GM19193 (cell line): Measurements from ENCODE around the gene JAKMIP1.
A peak's percentile ranks its signal among the peaks of the same experiment; 100 is the strongest.

ENCODE experiments used
- POLR2A ChIP-seq: IDR thresholded peaks from 4 replicates; pipeline ENCODE4 v1.6.1; 2011; ENCODE audit not compliant: insufficient read depth, insufficient read length; ENCODE audit errors: extremely low read depth

JAKMIP1 gene

GRCh38 chr4:6183740-6184139, 16.6 kb downstream of the JAKMIP1 start:
- peak; percentile 39 for TF ChIP-seq POLR2A

DNA sequence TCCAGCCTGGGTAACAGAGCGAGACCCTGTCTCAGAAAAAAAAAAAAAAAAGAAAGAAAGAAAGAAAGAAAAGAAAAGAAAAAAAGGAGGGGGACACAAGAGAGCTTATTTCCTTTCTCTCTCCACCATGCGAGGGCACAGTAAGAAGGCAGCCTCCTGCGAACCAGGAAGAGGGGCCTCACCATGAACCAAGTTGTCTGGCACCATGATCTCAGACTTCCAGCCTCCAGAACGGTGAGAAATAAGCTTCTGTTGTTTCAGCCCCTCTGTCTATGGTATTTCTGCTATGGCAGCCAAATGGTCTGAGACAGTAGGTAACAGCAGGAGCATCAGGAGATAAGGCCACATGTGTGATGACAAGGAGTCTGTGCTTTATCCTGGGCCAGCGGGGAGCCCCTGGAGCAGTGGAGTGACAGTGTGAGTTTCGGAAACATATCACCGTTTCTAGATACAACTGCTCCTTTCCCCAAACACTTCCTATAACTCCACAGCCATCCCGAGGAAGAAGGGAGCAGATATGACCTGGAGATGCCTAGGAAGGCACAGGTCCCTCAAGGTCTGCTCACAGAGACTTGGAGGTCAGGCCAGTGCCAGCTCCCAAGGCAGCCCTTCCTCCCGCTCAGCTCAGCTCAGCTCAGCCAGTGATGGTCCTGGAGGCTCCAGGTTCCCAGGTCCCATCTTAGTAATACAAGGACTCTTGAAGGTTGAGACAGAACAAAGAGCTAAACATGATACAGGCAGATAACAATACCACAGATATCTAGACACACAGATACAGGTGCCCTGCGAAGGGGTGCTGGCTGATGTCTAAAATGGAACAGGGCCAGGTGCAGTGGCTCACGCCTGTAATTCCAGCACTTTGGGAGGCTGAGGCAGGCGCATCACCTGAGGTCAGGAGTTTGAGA, 17.7 kb downstream of the JAKMIP1 start:
- TF ChIP-seq POLR2A: no peak

DNA sequence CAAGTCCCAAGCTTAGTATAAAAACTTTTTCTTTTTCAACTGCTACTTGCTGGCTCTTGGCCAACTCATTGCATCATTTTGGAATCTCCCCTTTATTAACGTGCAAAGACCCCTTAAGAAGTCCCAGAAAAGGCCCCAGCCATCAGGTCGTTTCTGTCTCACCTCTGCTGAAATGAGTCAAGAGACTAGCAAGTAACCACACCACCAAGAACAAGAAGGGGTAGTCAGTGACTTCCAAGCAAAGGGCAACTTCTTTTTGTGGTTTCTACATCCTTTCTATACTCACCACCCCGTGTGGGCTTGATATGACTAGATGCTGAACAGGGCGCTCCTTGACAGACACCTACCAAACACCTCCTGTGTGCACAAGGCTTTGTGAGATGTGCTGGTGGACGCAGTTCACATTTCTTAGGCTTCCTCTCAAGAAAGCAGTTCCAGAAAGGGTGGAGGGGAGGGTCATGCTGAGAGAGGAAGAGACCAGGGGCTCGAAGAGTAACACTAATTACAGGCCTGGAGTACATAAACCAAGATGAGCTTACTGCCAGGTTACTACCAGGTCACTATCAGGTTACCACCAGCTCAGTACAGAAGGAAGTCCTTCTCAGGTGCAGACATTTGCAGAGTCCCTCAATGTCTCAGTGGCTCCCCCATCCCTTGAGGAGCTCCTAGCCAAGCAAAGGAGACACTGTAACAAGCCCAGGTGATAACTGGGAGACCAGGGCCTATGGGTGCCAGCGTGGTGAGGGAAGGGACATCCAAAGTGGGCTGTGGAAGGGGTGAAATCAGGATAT, 19.3 kb downstream of the JAKMIP1 start:
- peak; percentile 5 for TF ChIP-seq POLR2A

- TF ChIP-seq POLR2A: no peak
These were observed 21.0 kb downstream of the JAKMIP1 start for GRCh38 chr4:6179362-6179761.

GRCh38 chr4:6178757-6179156, 21.6 kb downstream of the JAKMIP1 start:
- no peak for TF ChIP-seq POLR2A

DNA sequence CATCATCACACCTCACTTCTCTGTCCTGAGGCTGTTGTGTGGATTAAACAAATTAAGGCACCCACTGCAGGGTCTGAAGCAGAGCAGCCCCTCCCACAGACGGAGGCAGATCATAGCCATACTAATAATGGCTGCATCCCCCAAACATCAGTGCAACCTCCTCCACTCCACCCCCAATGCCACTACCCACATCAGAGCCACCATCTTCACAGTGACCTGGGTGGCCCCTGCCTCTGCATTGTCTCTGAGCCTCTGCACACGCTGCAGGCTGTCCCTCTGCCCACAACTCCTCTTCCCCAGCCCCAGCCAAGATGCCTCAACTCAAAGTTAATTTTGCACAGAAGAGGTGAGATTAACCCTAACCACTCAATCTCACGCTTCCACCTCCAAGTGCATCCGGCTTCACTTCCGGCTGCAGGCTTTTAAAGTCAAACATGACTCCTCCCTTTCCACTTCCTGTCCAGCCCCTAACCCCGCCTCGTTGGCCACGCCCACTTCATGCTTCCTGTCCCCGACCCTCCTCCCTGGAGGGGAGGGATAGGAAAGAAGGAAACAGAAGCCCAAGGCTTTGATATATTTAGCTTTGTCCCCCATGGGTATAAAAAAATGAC, 22.7 kb downstream of the JAKMIP1 start:
- no peak for TF ChIP-seq POLR2A

- no peak for TF ChIP-seq POLR2A
These were observed 24.9 kb downstream of the JAKMIP1 start for GRCh38 chr4:6175426-6175825.

DNA sequence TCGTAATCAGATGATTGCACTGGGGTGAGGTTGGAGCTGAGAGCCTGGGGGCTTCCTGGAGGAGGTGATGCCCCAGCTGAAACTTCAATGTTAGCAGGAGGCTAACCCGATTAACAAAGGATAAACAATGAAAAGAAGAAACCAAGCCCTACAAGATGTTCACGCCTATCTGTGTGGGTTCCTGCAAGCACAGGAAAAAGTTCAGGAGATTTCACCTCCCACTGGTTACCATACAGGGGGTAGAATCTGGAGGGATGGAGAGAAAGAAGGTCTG, 27.5 kb downstream of the JAKMIP1 start:
- no peak for TF ChIP-seq POLR2A

DNA sequence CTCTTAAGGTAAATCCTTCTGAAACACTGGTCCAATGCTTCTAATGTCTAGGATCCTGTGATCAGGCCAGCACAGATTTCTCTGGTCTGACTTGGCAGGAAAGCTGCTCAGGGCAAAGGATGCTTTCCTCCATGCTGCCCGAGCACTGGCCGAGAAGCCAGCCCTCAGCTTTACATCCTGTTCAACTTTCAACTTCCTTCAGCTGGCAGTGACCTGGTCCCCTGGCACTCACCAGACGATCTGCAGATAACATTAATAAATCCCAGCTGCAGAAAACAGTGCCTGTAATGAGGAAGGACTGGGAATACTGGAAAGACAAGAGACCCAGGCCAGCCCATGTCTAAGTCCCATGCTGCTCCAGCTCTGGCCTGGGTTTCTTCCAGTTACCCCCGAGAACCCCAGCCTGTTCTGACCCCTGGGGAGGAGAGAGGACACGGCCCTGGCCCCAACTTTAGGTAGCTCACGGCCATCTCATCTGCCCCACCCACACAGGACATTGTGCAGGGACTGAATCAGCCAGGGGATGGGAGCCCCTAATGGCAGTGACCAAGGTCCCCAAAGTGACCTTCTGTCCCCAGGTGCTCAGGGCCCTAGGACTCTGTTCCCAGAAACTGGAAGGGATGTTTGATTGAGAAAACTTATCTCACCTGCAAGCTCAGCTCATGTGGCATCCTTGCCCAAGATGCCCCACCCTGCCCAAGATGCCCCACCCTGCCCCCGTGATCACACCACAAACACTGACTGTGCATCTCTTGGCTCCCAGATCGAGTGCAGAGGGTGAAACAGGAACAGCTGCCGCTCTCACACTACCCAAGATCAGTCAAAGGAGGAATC, 28.0 kb downstream of the JAKMIP1 start:
- TF ChIP-seq POLR2A: no peak

GRCh38 chr4:6169239-6169638, 31.1 kb downstream of the JAKMIP1 start:
- no peak for TF ChIP-seq POLR2A

GRCh38 chr4:6165766-6166165, 34.6 kb downstream of the JAKMIP1 start:
- no peak for TF ChIP-seq POLR2A

DNA sequence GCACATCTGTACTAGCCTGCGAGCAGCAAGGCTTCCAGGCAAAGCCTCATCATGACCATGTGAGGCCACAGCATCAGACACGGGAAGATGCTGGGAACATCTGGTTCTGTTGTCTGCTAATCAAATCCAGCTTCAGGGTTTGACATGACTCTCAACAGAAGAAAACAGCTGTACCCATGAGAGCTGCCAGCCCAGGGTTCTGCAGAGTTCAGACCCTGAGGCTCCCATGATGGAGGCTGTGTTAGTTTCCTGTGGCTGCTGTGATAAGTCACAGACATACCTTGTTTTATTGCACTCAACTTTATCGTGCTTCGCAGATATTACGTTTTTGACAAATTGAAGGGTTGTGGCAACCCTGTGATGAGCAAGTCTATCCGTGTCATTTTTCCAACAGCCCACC, 37.5 kb downstream of the JAKMIP1 start:
- no peak for TF ChIP-seq POLR2A

DNA sequence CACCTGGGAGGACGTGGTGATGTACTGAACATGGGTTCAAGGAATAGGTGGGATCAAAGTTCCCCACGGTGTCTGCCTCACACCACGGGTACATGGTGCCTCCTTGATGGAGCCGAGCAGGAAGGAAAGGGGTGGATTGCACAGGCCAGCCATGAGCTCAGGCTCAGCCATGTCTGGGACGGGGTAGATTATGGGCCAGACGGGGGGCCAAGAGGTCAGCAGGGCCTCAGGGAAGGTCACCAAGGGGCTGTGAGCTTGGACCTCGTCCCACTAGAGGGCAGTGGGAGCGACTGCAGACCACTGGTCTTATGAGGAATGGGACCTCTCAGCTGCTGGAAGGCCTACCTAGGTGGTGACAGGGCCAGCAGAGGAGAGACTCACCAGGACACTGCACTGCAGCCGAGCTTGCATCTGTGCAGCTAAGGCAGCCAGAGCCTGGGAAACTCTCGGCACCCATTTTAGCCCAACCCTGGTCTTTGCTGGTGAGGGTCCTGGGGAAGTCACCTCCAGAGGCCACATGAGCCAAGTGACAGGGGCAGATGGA, 38.4 kb downstream of the JAKMIP1 start:
- TF ChIP-seq POLR2A: no peak

- no peak for TF ChIP-seq POLR2A
These were observed 39.8 kb downstream of the JAKMIP1 start for GRCh38 chr4:6160536-6160935.

- TF ChIP-seq POLR2A: no peak
These were observed 42.4 kb downstream of the JAKMIP1 start for GRCh38 chr4:6157926-6158325.

GRCh38 chr4:6155996-6156750, 44.2 kb downstream of the JAKMIP1 start:
- no peak for TF ChIP-seq POLR2A
